Globus pallidus (tissue), 1 donor: ENCODE data around the gene NR2C1.
A peak's percentile ranks its signal among the peaks of the same experiment; 100 is the strongest.

Experiments
- DNase-seq: peaks from one replicate; pipeline ENCODE4 v3.0.0-alpha.2; 2015; ENCODE audit warnings: low spot score

Gene NR2C1

GRCh38 chr12:95083938-95084337 lies 10.5 kb upstream of the NR2C1 start:
- peak; percentile 5 for DNase-seq

GRCh38 chr12:95083471-95083870 lies 10.1 kb upstream of the NR2C1 start:
- no peak for DNase-seq

GRCh38 chr12:95077341-95077740 lies 3.9 kb upstream of the NR2C1 start:
- no peak for DNase-seq

GRCh38 chr12:95074766-95075165 lies 1.3 kb upstream of the NR2C1 start:
- peak; percentile 6 for DNase-seq

- DNase-seq = no peak
Observed at GRCh38 chr12:95073698-95074520, 491 bp upstream of the NR2C1 start.

GRCh38 chr12:95070378-95070777 lies 3.0 kb downstream of the NR2C1 start:
- no peak for DNase-seq

- DNase-seq = no peak
Observed at GRCh38 chr12:95066091-95066855, 7.1 kb downstream of the NR2C1 start.

GRCh38 chr12:95060951-95061350 lies 12.5 kb downstream of the NR2C1 start:
- DNase-seq = no peak

- DNase-seq = no peak
Observed at GRCh38 chr12:95059984-95060383, 13.4 kb downstream of the NR2C1 start.

GRCh38 chr12:95057424-95057823 lies 16.0 kb downstream of the NR2C1 start:
- DNase-seq = no peak

- DNase-seq = no peak
Observed at GRCh38 chr12:95055057-95055456, 18.4 kb downstream of the NR2C1 start.

GRCh38 chr12:95054206-95054605 lies 19.2 kb downstream of the NR2C1 start:
- DNase-seq = no peak

GRCh38 chr12:95051241-95051640 lies 22.2 kb downstream of the NR2C1 start:
- no peak for DNase-seq

- no peak for DNase-seq
Observed at GRCh38 chr12:95037906-95038305, 35.5 kb downstream of the NR2C1 start.

GRCh38 chr12:95034750-95035149 lies 38.7 kb downstream of the NR2C1 start:
- DNase-seq = no peak

GRCh38 chr12:95022477-95022876 lies 50.9 kb downstream of the NR2C1 start:
- no peak for DNase-seq

- no peak for DNase-seq
Observed at GRCh38 chr12:95017482-95017881, 55.9 kb downstream of the NR2C1 start.

GRCh38 chr12:95016120-95016519 lies 57.3 kb downstream of the NR2C1 start:
- no peak for DNase-seq

GRCh38 chr12:95014554-95014953 lies 58.9 kb downstream of the NR2C1 start:
- no peak for DNase-seq

- no peak for DNase-seq
Observed at GRCh38 chr12:95006206-95006605, 67.2 kb downstream of the NR2C1 start.

GRCh38 chr12:95004610-95005009 lies 68.8 kb downstream of the NR2C1 start:
- DNase-seq = no peak

GRCh38 chr12:95003921-95004272 lies 69.5 kb downstream of the NR2C1 start:
- DNase-seq = no peak

GRCh38 chr12:95003213-95003920 lies 70.1 kb downstream of the NR2C1 start, which contains the start of gene NDUFA12:
TSS of gene NDUFA12 (minus strand) at chr12:95003697. CDS start at chr12:95003680, 17 bp downstream.
- peak; percentile 90 for DNase-seq
